22Rv1 (cell line): ENCODE data around the gene MT1A.

Experiments
- H3K27ac ChIP-seq: fragments of 450-650 bp; 2 replicates; pipeline ENCODE4 v1.5.1; 2017
- ZFX ChIP-seq: fragments of 450-650 bp; IDR thresholded peaks from 2 replicates; pipeline ENCODE4 v1.6.1; 2017; ENCODE audit warnings: antibody characterized with exemption, borderline replicate concordance
- TF ChIP-seq, protein P1 (sequence below): fragments of 450-650 bp; IDR thresholded peaks from 2 replicates; pipeline ENCODE4 v1.5.1; 2017; ENCODE audit warnings: mild to moderate bottlenecking

Gene MT1A

DNA sequence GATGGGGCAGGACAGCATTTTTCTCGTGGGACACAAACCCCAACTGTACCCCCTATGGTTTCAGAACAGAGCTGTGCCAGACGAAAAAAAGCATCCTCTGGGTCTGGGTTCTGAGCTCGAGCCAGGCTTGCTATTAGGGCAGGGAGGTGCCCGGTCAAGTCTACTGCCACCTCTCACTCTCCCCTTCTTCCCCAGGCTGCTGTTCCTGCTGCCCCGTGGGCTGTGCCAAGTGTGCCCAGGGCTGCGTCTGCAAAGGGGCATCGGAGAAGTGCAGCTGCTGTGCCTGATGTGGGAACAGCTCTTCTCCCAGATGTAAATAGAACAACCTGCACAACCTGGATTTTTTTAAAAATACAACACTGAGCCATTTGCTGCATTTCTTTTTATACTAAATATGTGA lies 11.8 kb upstream of the MT1A start:
- TF ChIP-seq, protein P1, sequence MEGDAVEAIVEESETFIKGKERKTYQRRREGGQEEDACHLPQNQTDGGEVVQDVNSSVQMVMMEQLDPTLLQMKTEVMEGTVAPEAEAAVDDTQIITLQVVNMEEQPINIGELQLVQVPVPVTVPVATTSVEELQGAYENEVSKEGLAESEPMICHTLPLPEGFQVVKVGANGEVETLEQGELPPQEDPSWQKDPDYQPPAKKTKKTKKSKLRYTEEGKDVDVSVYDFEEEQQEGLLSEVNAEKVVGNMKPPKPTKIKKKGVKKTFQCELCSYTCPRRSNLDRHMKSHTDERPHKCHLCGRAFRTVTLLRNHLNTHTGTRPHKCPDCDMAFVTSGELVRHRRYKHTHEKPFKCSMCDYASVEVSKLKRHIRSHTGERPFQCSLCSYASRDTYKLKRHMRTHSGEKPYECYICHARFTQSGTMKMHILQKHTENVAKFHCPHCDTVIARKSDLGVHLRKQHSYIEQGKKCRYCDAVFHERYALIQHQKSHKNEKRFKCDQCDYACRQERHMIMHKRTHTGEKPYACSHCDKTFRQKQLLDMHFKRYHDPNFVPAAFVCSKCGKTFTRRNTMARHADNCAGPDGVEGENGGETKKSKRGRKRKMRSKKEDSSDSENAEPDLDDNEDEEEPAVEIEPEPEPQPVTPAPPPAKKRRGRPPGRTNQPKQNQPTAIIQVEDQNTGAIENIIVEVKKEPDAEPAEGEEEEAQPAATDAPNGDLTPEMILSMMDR, result no peak
- TF ChIP-seq ZFX, result no peak
- H3K27ac ChIP-seq, result peak overlapping the region; percentile 46

DNA sequence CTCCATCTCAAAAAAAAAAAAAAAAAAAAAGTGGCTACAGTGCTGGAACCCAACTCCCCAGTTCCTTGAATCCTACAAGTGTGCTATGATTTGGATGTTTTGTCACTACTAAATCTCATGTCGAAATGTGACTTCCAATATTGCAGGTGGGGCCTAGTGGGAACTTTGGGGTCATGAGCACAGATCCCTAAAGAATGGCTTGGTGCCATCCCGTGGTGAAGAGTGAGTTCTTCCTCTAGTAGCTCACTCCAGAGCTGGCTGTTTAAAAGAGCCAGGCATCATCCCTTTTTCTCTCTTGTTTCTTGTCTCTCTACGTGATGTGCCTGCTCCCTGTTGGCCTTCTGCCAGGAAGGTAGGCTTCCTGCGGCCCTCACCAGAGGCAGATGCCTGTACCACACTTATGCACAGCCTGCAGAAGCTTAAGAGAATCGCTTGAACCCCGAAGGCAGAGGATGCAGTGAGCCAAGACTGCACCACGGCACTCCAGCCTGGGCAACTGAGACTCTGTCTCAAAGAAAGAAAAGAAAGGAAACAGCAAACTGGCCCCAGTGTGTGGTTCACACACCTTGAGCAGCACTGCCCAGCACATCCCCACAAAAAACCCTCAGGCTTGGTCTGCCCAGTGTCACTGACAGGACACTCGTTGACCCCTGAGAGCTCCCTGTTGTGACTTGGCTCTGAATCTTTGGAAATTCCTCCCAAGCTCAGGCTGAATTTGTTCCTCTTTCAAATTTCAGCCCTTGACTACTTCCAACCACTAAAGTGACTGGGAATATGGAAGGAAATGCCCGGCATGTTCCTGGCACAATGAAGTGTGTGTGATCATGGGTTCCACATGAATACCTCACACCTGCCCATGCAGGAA lies 9.7 kb upstream of the MT1A start:
- TF ChIP-seq ZFX, result no peak
- TF ChIP-seq, protein P1, result no peak
- no peak overlapping the region for H3K27ac ChIP-seq

DNA sequence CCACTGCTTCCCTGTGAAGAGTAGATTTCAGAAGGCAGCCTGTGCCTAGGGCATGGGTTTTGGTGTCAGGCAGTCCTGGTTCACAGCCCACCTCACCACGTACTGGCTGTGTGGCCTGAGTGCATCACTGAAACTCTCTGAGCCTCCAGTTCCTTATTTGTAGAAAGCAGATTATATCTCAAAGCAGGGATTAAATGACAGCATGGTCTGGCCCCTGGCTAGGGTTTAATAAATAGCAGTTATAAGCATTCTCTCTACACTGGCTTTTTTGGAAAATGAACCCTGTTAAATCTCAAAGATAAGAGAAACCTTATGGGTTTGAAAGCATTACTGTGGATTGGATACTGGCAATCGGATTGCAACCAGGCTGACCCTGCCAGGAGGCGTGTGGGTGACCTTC lies 8.9 kb upstream of the MT1A start:
- H3K27ac ChIP-seq, result no peak overlapping the region
- TF ChIP-seq ZFX, result no peak
- TF ChIP-seq, protein P1, result no peak

GRCh38 chr16:56630134-56630533 lies 8.3 kb upstream of the MT1A start:
- H3K27ac ChIP-seq, result no peak overlapping the region
- no peak for TF ChIP-seq ZFX
- TF ChIP-seq, protein P1, result no peak

- TF ChIP-seq, protein P1, result no peak
- TF ChIP-seq ZFX, result no peak
- H3K27ac ChIP-seq, result no peak overlapping the region
These were observed 7.3 kb upstream of the MT1A start for GRCh38 chr16:56631197-56631596.

DNA sequence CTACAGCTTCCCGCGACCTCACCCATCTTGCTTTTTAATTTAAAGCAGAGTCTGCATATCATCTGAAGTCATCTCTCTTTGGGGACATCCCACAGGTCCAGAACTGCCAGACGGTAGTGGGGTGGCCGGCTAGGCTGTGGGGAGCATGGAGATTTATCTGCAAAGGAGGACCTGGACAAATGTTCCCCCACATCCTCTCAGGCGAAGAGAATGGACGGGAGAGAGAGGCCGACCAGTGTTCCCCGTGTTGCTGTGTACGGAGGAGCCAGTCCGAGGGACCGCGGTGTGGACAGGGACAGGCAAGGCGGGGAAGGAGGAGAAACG lies 6.7 kb upstream of the MT1A start:
- no peak for TF ChIP-seq ZFX
- TF ChIP-seq, protein P1, result no peak
- H3K27ac ChIP-seq, result no peak overlapping the region

GRCh38 chr16:56632156-56632847 lies 6.2 kb upstream of the MT1A start, which contains the start of gene MT1M:
TSS of gene MT1M (plus strand) at chr16:56632659. CDS start at chr16:56632732, 73 bp downstream.
- TF ChIP-seq ZFX, result no peak
- TF ChIP-seq, protein P1, result no peak
- H3K27ac ChIP-seq, result no peak within 1 kb of the TSS
